Suprapubic skin (tissue), 4 donors: ENCODE results near the gene DISC1.

ENCODE experiments used
- CTCF ChIP-seq, 2 donors: fragments of 200-600 bp in 1 of 2; fragments of 450-650 bp in 1 of 2; sonication (generic) in 1 of 2; IDR thresholded peaks; one replicate each; pipeline ENCODE4 v1.5.1; 2016 to 2019; ENCODE audit warnings: antibody characterized with exemption in 2 of 2, mild to moderate bottlenecking in 1 of 2, moderate library complexity in 1 of 2
- EP300 ChIP-seq: sonication (generic); formaldehyde crosslinking; IDR thresholded peaks from one replicate; pipeline ENCODE4 v1.6.1; 2017; ENCODE audit warnings: antibody characterized with exemption
- POLR2A ChIP-seq, 2 donors: fragments of 450-650 bp; IDR thresholded peaks; one replicate each; pipeline ENCODE4 v1.6.1; 2017; ENCODE audit warnings: antibody characterized with exemption in 2 of 2, mild to moderate bottlenecking in 2 of 2, moderate library complexity in 2 of 2
- POLR2AphosphoS5 ChIP-seq, 3 donors: sonication (generic); formaldehyde crosslinking; IDR thresholded peaks; one replicate each; pipeline ENCODE4 v1.6.1; 2017; ENCODE audit warnings: antibody characterized with exemption in 3 of 3

- no peak for TF ChIP-seq CTCF (IDR thresholded peaks at IDR 0.05)
- TF ChIP-seq EP300 = no peak
- TF ChIP-seq POLR2AphosphoS5 (IDR thresholded peaks at IDR 0.05) = no peak
- no peak for TF ChIP-seq POLR2A (IDR thresholded peaks at IDR 0.05)
Observed at GRCh38 chr1:231757759-231758158, 131.2 kb downstream of the DISC1 start.
